KMS-11 (cell line): ENCODE measurements around the gene HOXC4.
A peak's percentile ranks its signal among the peaks of the same experiment; 100 is the strongest.

Source experiments
- H2AFZ ChIP-seq: fragments of 200-600 bp; sonication (generic); 2 replicates; pipeline ENCODE4 v1.6.1; 2016; ENCODE audit warnings: antibody characterized with exemption, mixed run types, low read depth
- H3K27ac ChIP-seq: fragments of 200-600 bp; sonication (generic); 2 replicates; pipeline ENCODE4 v1.6.1; 2016; ENCODE audit warnings: mild to moderate bottlenecking, mixed run types
- H3K27me3 ChIP-seq: fragments of 200-600 bp; sonication (generic); 2 replicates; pipeline ENCODE4 v1.6.1; 2017; ENCODE audit warnings: mild to moderate bottlenecking, low read depth, mixed run types, moderate library complexity; ENCODE audit not compliant: insufficient read depth
- H3K36me3 ChIP-seq: fragments of 200-600 bp; sonication (generic); 2 replicates; pipeline ENCODE4 v1.6.1; 2017; ENCODE audit warnings: mild to moderate bottlenecking, mixed run types; ENCODE audit not compliant: insufficient read depth
- H3K4me1 ChIP-seq: fragments of 200-600 bp; sonication (generic); 2 replicates; pipeline ENCODE4 v1.6.1; 2016; ENCODE audit warnings: mild to moderate bottlenecking, low read depth, mixed run types; ENCODE audit not compliant: poor library complexity, severe bottlenecking
- H3K4me2 ChIP-seq: fragments of 200-600 bp; sonication (generic); 2 replicates; pipeline ENCODE4 v1.7.0; 2016; ENCODE audit warnings: mild to moderate bottlenecking, mixed run types
- H3K4me3 ChIP-seq: fragments of 200-600 bp; sonication (generic); IDR thresholded peaks from 2 replicates; pipeline ENCODE4 v1.6.1; 2017; ENCODE audit warnings: low read depth, low read length, mixed read lengths; ENCODE audit not compliant: insufficient read depth
- H3K79me2 ChIP-seq: fragments of 200-600 bp; sonication (generic); 2 replicates; pipeline ENCODE4 v1.6.1; 2016; ENCODE audit warnings: low read depth, mixed run types; ENCODE audit not compliant: insufficient read depth
- H3K9ac ChIP-seq: fragments of 200-600 bp; sonication (generic); 2 replicates; pipeline ENCODE4 v1.6.1; 2016; ENCODE audit warnings: mild to moderate bottlenecking, mixed run types
- H4K20me1 ChIP-seq: fragments of 200-600 bp; sonication (generic); 2 replicates; pipeline ENCODE4 v1.6.1; 2016; ENCODE audit warnings: mild to moderate bottlenecking, mixed run types; ENCODE audit not compliant: insufficient read depth
- CTCF ChIP-seq: fragments of 200-600 bp; sonication (generic); conservative IDR thresholded peaks from 2 replicates; pipeline ENCODE4 v1.6.1; 2017; ENCODE audit warnings: low read depth, mild to moderate bottlenecking, antibody characterized with exemption, low read length, moderate library complexity, mixed read lengths

The HOXC4 gene

GRCh38 chr12:54050482-54050810 lies 3.2 kb upstream of the HOXC4 start:
- H3K36me3 ChIP-seq, result no peaks in the 10 kb centered on the region
- no peak overlapping the region for H3K4me3 ChIP-seq
- no peaks in the 10 kb centered on the region for H3K79me2 ChIP-seq
- no peak overlapping the region for H3K4me2 ChIP-seq
- H2AFZ ChIP-seq, result no peak overlapping the region
- H3K9ac ChIP-seq, result no peak overlapping the region
- TF ChIP-seq CTCF, result no peak
- H3K27ac ChIP-seq, result no peak overlapping the region
- no peaks in the 10 kb centered on the region for H4K20me1 ChIP-seq
- H3K4me1 ChIP-seq, result no peaks in the 10 kb centered on the region
- peaks cover 97% of the 10 kb centered on the region for H3K27me3 ChIP-seq

DNA sequence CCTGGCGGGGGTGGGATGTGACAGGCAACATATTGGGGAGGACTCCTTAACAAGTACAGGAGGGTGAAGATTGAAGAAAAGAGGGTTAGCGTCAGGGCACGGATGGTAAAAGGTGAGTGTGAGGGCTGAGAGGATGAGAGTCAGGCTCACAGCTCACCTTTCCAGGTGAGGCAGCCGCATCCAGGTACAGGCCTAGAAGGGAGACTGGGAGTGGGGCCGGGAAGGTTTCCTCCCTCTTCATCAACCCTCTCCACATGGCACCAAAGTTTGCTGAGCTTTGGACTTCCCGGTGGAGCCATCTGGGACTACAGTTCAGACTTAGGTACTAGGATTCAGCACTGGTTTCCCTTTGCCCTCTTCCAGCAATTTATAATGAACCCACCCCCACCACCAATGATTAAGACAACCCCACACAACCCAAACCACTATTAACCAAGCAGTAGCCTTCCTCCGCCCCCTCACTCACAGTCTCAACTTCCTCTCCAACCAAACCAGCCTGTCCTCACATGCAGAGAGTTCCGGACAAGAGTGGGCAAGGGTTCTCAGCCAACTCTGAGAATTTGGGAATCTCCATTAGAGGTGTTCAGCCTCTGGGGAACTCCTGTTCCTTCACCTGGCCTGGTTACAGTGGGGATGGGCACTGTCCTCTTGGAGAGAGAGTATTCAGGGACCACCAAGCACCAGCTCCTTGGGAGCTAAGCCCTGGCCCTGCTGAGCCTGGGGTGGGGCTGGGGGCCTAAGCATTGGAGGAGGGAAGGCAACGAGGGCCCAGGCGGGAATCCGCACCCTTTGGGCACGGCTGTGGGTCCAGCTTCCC lies 2.4 kb upstream of the HOXC4 start:
- H3K79me2 ChIP-seq, result no peaks in the 10 kb centered on the region
- H3K27ac ChIP-seq, result no peak overlapping the region
- H3K4me1 ChIP-seq, result no peaks in the 10 kb centered on the region
- no peak overlapping the region for H3K9ac ChIP-seq
- no peak overlapping the region for H2AFZ ChIP-seq
- H3K4me3 ChIP-seq, result no peak overlapping the region
- no peak for TF ChIP-seq CTCF
- no peaks in the 10 kb centered on the region for H4K20me1 ChIP-seq
- no peak overlapping the region for H3K4me2 ChIP-seq
- no peaks in the 10 kb centered on the region for H3K36me3 ChIP-seq
- H3K27me3 ChIP-seq, result peaks cover 92% of the 10 kb centered on the region

DNA sequence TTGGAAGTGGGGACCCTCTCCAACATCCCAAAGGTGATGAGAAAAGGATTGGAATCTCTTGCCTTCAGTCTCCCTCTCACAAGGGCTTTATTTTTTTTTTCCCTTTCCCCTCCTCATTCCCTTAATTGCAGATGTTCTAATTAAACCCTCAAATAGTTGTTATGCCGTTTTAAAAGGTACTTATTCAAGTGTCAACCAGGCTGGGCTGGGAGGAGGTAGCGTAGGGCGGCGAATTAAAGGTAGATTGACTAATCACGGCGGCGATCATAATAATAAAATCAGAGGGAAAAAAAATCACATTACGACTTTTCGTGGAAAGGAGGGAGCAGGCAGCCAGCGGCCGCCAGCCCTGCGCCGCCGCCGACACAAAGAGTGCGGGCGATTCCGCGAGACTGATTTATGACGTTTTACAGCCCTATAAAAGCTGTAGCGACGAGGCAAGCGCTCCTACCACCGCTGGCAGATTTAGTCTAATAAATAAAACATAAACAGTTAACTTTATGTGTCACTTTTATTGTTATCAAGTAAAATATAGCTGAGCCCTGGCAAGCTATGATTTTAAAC lies 1.7 kb upstream of the HOXC4 start:
- H4K20me1 ChIP-seq, result no peaks in the 10 kb centered on the region
- no peaks in the 10 kb centered on the region for H3K4me1 ChIP-seq
- TF ChIP-seq CTCF, result no peak
- no peaks in the 10 kb centered on the region for H3K36me3 ChIP-seq
- H3K9ac ChIP-seq, result no peak overlapping the region
- H3K27me3 ChIP-seq, result peaks cover 89% of the 10 kb centered on the region
- H3K4me2 ChIP-seq, result no peak overlapping the region
- no peaks in the 10 kb centered on the region for H3K79me2 ChIP-seq
- H2AFZ ChIP-seq, result no peak overlapping the region
- no peak overlapping the region for H3K27ac ChIP-seq
- no peak overlapping the region for H3K4me3 ChIP-seq

GRCh38 chr12:54052438-54053002 lies 1.1 kb upstream of the HOXC4 start:
- H3K36me3 ChIP-seq, result no peaks in the 10 kb centered on the region
- no peak for TF ChIP-seq CTCF
- no peak overlapping the region for H3K27ac ChIP-seq
- H3K79me2 ChIP-seq, result no peaks in the 10 kb centered on the region
- no peak overlapping the region for H3K4me3 ChIP-seq
- H3K27me3 ChIP-seq, result peaks cover 87% of the 10 kb centered on the region
- peak overlapping the region; percentile 8; the same call in 1 of the 2 replicates for H2AFZ ChIP-seq
- no peak overlapping the region for H3K9ac ChIP-seq
- no peaks in the 10 kb centered on the region for H4K20me1 ChIP-seq
- no peak overlapping the region for H3K4me2 ChIP-seq
- H3K4me1 ChIP-seq, result no peaks in the 10 kb centered on the region
